ES-I3 (cell line): Measurements from ENCODE around the gene ATP2A3.

Experiments
- H3K36me3 ChIP-seq: 2 replicates; pipeline ENCODE4 v1.6.1; 2013; ENCODE audit warnings: mild to moderate bottlenecking, low read length, control low read depth, moderate library complexity; ENCODE audit not compliant: insufficient read depth
- H3K4me1 ChIP-seq: 2 replicates; pipeline ENCODE4 v1.6.1; 2013; ENCODE audit warnings: mild to moderate bottlenecking, control low read depth, low read length; ENCODE audit not compliant: insufficient read depth
- H3K9ac ChIP-seq: 2 replicates; pipeline ENCODE4 v1.6.1; 2013; ENCODE audit warnings: low read depth, mild to moderate bottlenecking, low read length, moderate library complexity
- H3K9me3 ChIP-seq: 2 replicates; pipeline ENCODE4 v1.6.1; 2013; ENCODE audit warnings: mild to moderate bottlenecking, low read length, moderate library complexity; ENCODE audit not compliant: control insufficient read depth, insufficient read depth

Gene ATP2A3

GRCh38 chr17:3972931-3973330, 8.7 kb upstream of the ATP2A3 start:
- no peaks in the 10 kb centered on the region for H3K9me3 ChIP-seq
- H3K36me3 ChIP-seq = no peaks in the 10 kb centered on the region
- H3K9ac ChIP-seq = no peak overlapping the region
- H3K4me1 ChIP-seq = peaks cover 11% of the 10 kb centered on the region; the same call in 1 of the 2 replicates

DNA sequence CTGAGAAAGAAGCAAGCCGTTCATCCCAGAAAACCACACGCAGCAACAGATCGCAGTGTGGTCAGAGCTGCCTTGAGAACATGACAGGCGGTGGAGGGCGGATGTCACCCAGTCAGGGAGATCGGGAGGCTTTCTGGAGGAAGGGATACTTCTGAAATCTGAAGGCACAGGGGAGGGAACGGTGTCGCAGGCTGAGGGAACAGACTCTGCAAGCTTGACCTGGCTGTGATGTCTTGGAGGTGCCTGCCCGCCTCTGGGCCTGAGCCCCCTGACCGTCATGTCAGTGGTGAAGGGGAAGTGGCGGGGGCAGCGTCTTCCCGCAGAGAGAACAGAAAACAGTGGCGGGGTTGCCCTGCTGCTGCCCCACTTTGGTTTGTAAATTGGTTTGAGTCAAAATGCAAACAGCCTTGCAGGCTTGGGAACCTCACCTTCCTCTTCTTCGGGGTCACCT, 8.1 kb upstream of the ATP2A3 start:
- Histone ChIP-seq H3K4me1 (peaks cover 11% of the 10 kb centered on the region; the same call in 1 of the 2 replicates), H3K36me3 (no peaks in the 10 kb centered on the region), H3K9ac (no peak overlapping the region), H3K9me3 (no peaks in the 10 kb centered on the region)

- no peaks in the 10 kb centered on the region for H3K4me1 ChIP-seq
- no peaks in the 10 kb centered on the region for H3K9me3 ChIP-seq
- H3K9ac ChIP-seq = no peak overlapping the region
- H3K36me3 ChIP-seq = no peaks in the 10 kb centered on the region
Measured at GRCh38 chr17:3970668-3971067, 6.4 kb upstream of the ATP2A3 start.

GRCh38 chr17:3969963-3970362, 5.7 kb upstream of the ATP2A3 start:
- Histone ChIP-seq H3K9ac (no peak overlapping the region), H3K36me3 (no peaks in the 10 kb centered on the region), H3K9me3 (no peaks in the 10 kb centered on the region), H3K4me1 (no peaks in the 10 kb centered on the region)

- Histone ChIP-seq H3K4me1 (no peaks in the 10 kb centered on the region), H3K36me3 (no peaks in the 10 kb centered on the region), H3K9ac (no peak overlapping the region), H3K9me3 (no peaks in the 10 kb centered on the region)
Measured at GRCh38 chr17:3968886-3969524, 4.8 kb upstream of the ATP2A3 start.

DNA sequence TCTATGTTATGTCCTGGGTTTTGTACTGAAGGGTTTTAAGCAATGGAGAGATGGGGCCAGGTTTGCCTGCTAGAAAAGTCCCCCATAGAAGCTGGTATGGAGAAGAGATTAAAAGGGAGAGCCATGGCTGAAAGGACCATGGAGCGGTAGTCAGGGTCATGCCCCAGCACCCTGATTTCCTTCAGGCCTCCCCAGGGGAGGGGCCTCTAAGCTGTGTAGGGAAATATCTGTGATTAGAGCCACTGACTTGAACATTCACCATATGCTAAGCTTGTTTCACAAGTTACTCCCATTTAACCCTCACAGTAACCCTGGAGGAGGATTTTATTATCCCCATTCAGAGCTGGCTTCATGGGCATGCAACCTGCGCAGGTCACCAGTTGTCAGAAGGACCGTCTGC, 3.8 kb upstream of the ATP2A3 start:
- Histone ChIP-seq H3K9me3 (no peaks in the 10 kb centered on the region), H3K9ac (no peak overlapping the region), H3K36me3 (no peaks in the 10 kb centered on the region), H3K4me1 (peaks cover 4% of the 10 kb centered on the region; the same call in 1 of the 2 replicates)

- Histone ChIP-seq H3K36me3 (no peaks in the 10 kb centered on the region), H3K4me1 (peaks cover 6% of the 10 kb centered on the region; the same call in 1 of the 2 replicates), H3K9ac (no peak overlapping the region), H3K9me3 (no peaks in the 10 kb centered on the region)
Measured at GRCh38 chr17:3966720-3967363, 2.6 kb upstream of the ATP2A3 start.

GRCh38 chr17:3965118-3965800, 1.0 kb upstream of the ATP2A3 start:
- peaks cover 13% of the 10 kb centered on the region for H3K4me1 ChIP-seq
- peak overlapping the region; percentile 67 for H3K9ac ChIP-seq
- no peaks in the 10 kb centered on the region for H3K9me3 ChIP-seq
- H3K36me3 ChIP-seq = no peaks in the 10 kb centered on the region

DNA sequence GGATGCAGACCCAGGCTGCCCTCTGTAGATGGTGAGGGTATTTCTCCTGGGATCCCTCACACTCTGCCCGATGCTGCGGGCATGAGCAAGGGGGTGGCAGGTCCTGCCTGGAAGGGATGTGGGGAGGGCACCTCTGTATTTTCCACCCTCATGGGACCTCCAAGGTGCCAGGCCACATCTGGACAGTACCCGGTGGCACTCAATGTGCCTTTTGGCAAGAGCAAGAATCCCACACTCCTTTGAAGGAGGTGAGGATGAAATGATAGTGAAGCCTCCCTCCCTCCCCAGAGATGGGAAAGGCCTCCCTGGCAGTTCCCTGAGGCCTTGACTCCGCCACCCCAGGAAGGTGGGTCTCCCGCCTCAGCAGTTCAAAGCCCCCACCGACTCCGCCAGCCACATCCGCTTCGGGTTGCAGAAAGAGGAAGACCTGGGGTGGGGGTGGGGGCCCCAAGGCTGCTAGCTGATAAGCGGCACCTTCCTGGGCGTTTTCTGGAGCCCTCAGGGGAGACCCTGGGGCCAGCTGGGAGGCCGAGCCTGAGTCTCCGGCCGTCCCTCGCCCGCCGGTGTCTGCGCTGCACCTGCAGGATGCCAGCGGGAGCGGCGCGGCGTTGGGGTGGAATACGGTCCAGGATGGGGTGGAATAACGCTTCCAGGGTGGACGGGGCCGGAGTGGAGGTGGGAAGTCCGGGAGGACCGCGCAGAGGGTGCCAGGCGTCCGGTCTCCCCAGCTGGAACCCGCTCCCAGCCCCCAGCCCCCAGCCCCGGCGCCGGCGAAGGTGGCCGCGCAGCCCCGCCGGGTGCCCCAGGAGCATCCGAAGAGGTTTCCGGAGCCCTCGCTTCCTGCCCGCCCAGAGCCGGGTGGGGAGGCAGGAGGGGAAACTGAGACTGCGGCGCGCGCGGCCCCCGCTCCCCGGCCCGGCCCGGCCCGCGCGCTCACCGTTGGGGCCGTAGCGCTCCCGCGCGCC, 718 bp downstream of the ATP2A3 start:
- no peaks in the 10 kb centered on the region for H3K36me3 ChIP-seq
- H3K4me1 ChIP-seq = peaks cover 27% of the 10 kb centered on the region
- no peaks in the 10 kb centered on the region for H3K9me3 ChIP-seq
- peak overlapping the region; percentile 67 for H3K9ac ChIP-seq

DNA sequence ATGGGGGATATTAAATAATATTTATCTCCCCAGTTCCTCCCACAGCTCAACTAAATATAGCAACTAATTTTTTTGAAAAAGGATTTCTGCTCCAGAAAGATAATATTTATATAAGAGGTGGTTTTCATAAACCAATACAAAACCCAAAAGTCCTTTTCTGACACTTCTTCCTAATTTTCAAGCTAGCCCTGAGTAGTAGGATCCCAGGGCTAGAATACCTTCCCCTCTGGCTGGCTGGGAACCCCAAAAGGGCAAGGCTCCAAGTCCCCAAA, 1.3 kb downstream of the ATP2A3 start:
- Histone ChIP-seq H3K36me3 (no peaks in the 10 kb centered on the region), H3K9me3 (no peaks in the 10 kb centered on the region), H3K9ac (no peak overlapping the region), H3K4me1 (peaks cover 27% of the 10 kb centered on the region)

- H3K4me1 ChIP-seq = peaks cover 27% of the 10 kb centered on the region
- no peaks in the 10 kb centered on the region for H3K9me3 ChIP-seq
- no peak overlapping the region for H3K9ac ChIP-seq
- H3K36me3 ChIP-seq = no peaks in the 10 kb centered on the region
Measured at GRCh38 chr17:3962217-3962964, 1.8 kb downstream of the ATP2A3 start.

- Histone ChIP-seq H3K36me3 (no peaks in the 10 kb centered on the region), H3K9me3 (no peaks in the 10 kb centered on the region), H3K4me1 (peaks cover 32% of the 10 kb centered on the region), H3K9ac (no peak overlapping the region)
Measured at GRCh38 chr17:3961564-3962047, 2.6 kb downstream of the ATP2A3 start.

DNA sequence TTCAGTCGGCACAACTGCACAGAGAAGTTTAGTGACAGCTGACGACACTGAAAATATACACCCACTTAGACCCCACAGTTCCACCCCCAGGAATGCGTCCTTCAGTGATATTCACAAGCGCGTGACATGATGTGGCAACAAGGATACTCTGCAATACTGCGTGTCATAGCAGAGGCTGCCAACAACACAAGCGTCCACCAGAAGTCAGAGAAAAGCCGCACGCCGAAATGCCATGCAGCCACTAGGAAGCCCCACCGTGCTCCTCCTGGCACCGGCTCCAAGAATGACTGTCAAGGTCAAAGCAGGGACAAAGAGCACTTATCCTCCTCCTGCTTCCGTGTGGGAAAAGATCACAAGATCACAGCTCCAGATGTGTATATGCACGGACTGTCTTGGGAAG, 3.5 kb downstream of the ATP2A3 start:
- H3K4me1 ChIP-seq = peaks cover 39% of the 10 kb centered on the region
- H3K9me3 ChIP-seq = no peaks in the 10 kb centered on the region
- H3K9ac ChIP-seq = no peak overlapping the region

More for the DNA sequence above, 3.5 kb downstream of the ATP2A3 start:
- no peaks in the 10 kb centered on the region for H3K36me3 ChIP-seq
